PC-9 (cell line): Measurements from ENCODE around the gene KCNJ15. TPM values are rescaled to one million over a fixed set of nuclear protein-coding genes. Genes with fewer than 3 reads are reported as not detected.

ENCODE experiments used
- BruUV-seq: library from RNA; stranded (reverse); fragments of 400-500 nt; replicated peaks from 2 replicates; lab custom pipeline; 2021; lab: Mats Ljungman, UMichigan
- CTCF ChIA-PET: fragments of 300-600 bp; sonication (Branson Sonifier 250); formaldehyde crosslinking; loops from one replicate; lab custom pipeline; 2022; ENCODE audit warnings: antibody characterized with exemption; lab: Charles Lee
- POLR2A ChIA-PET: fragments of 300-600 bp; sonication (Branson Sonifier 250); formaldehyde crosslinking; loops from one replicate; lab custom pipeline; 2022; ENCODE audit warnings: antibody characterized with exemption; ENCODE audit not compliant: unreplicated experiment; lab: Charles Lee
- DNase-seq, 2 experiments: peaks; one replicate each; pipeline versions ENCODE4 v3.0.0 to v3.0.0-alpha.2; 2015 to 2022; ENCODE audit warnings: mixed read lengths in 1 of 2
- H2AFZ ChIP-seq: fragments of 200-600 bp; sonication (generic); 2 replicates; pipeline ENCODE4 v1.8.1; 2017; ENCODE audit warnings: antibody characterized with exemption
- H3F3A ChIP-seq: fragments of 200-600 bp; sonication (generic); 2 replicates; pipeline ENCODE4 v1.8.1; 2017; ENCODE audit warnings: antibody characterized with exemption, mild to moderate bottlenecking, low read depth; ENCODE audit not compliant: insufficient read depth
- H3K27ac ChIP-seq: fragments of 200-600 bp; sonication (generic); 2 replicates; pipeline ENCODE4 v1.6.1; 2016; ENCODE audit warnings: mixed run types
- H3K27me3 ChIP-seq: fragments of 200-600 bp; sonication (generic); 2 replicates; pipeline ENCODE4 v1.6.1; 2016; ENCODE audit warnings: low read depth, mixed run types; ENCODE audit not compliant: insufficient read depth
- H3K36me3 ChIP-seq: fragments of 200-600 bp; sonication (generic); 2 replicates; pipeline ENCODE4 v1.6.1; 2016; ENCODE audit warnings: low read depth, mixed run types
- H3K4me1 ChIP-seq: fragments of 200-600 bp; sonication (generic); replicated peaks from 2 replicates; pipeline ENCODE4 v1.6.1; 2016; ENCODE audit warnings: mixed run types; ENCODE audit not compliant: insufficient read depth
- H3K4me2 ChIP-seq: fragments of 200-600 bp; sonication (generic); 2 replicates; pipeline ENCODE4 v1.6.1; 2017; ENCODE audit warnings: mixed run types
- H3K4me3 ChIP-seq: fragments of 200-600 bp; sonication (generic); 2 replicates; pipeline ENCODE4 v1.6.1; 2016; ENCODE audit warnings: mixed run types
- H3K79me2 ChIP-seq: fragments of 200-600 bp; sonication (generic); 2 replicates; pipeline ENCODE4 v1.6.1; 2017; ENCODE audit warnings: low read depth, mixed run types
- H3K9me2 ChIP-seq: fragments of 200-600 bp; sonication (generic); 2 replicates; pipeline ENCODE4 v1.8.1; 2017; ENCODE audit warnings: mild to moderate bottlenecking; ENCODE audit not compliant: insufficient read depth
- H3K9me3 ChIP-seq: fragments of 200-600 bp; sonication (generic); 2 replicates; pipeline ENCODE4 v1.8.1; 2016; ENCODE audit warnings: low read depth; ENCODE audit not compliant: insufficient read depth
- H4K20me1 ChIP-seq: fragments of 200-600 bp; sonication (generic); 2 replicates; pipeline ENCODE4 v1.8.1; 2017; ENCODE audit not compliant: insufficient read depth
- CTCF ChIP-seq: fragments of 200-600 bp; sonication (generic); conservative IDR thresholded peaks from 2 replicates; pipeline ENCODE4 v1.6.1; 2017; ENCODE audit warnings: mixed run types, antibody characterized with exemption, mild to moderate bottlenecking, moderate library complexity
- EZH2 ChIP-seq: fragments of 200-600 bp; sonication (generic); IDR thresholded peaks from 2 replicates; pipeline ENCODE4 v1.8.0; 2017; ENCODE audit warnings: antibody characterized with exemption, low read depth
- intact Hi-C: fragments of 100-400 bp; cut with micrococcal nuclease; formaldehyde crosslinking; loops from one replicate; pipeline ENCODE4 v1.10.0; 2022; ENCODE audit not compliant: unreplicated experiment
- total RNA-seq: library from RNA; stranded (reverse); gene quantifications from 2 replicates; pipeline ENCODE4 v1.2.3, GENCODE V29; 2021

KCNJ15 gene
- total RNA-seq, 1 experiment from 2014 or later: not detected

GRCh38 chr21:38307771-38308531 lies 51.2 kb downstream of the KCNJ15 start:
- H3K4me1 ChIP-seq: no peaks in the 10 kb centered on the region
- CTCF ChIA-PET: no interaction called here
- no peaks in the 10 kb centered on the region for H3K9me3 ChIP-seq
- TF ChIP-seq EZH2 (no peak), CTCF (no peak)
- no peaks in the 10 kb centered on the region for H4K20me1 ChIP-seq
- no TSS peak for BruUV-seq
- no peaks in the 10 kb centered on the region for H3K9me2 ChIP-seq
- H3K79me2 ChIP-seq: no peaks in the 10 kb centered on the region
- no peak overlapping the region for H3K27ac ChIP-seq
- POLR2A ChIA-PET: no interaction called here
- H3K4me2 ChIP-seq: no peak overlapping the region
- DNase-seq: no peak
- H3K36me3 ChIP-seq: no peaks in the 10 kb centered on the region
- H3F3A ChIP-seq: no peaks in the 10 kb centered on the region
- peaks cover 19% of the 10 kb centered on the region; the same call in 1 of the 2 replicates for H3K27me3 ChIP-seq
- no peak overlapping the region for H3K4me3 ChIP-seq
- no peak overlapping the region for H2AFZ ChIP-seq
- intact Hi-C loops: no loop called here

- Histone ChIP-seq H3K27ac (no peak overlapping the region), H3F3A (no peaks in the 10 kb centered on the region), H3K4me2 (no peak overlapping the region), H3K4me1 (no peaks in the 10 kb centered on the region), H2AFZ (no peak overlapping the region), H4K20me1 (no peaks in the 10 kb centered on the region), H3K9me2 (no peaks in the 10 kb centered on the region), H3K36me3 (no peaks in the 10 kb centered on the region), H3K79me2 (no peaks in the 10 kb centered on the region), H3K27me3 (peaks cover 26% of the 10 kb centered on the region; the same call in 1 of the 2 replicates), H3K4me3 (no peak overlapping the region), H3K9me3 (no peaks in the 10 kb centered on the region)
- BruUV-seq: no TSS peak
- ChIA-PET POLR2A (no interaction called here), CTCF (no interaction called here)
- intact Hi-C loops: no loop called here
- DNase-seq: no peak
- TF ChIP-seq CTCF (no peak), EZH2 (no peak)
These were observed 51.8 kb downstream of the KCNJ15 start for GRCh38 chr21:38308532-38309119.

- Histone ChIP-seq H3K36me3 (no peaks in the 10 kb centered on the region), H3K9me2 (no peaks in the 10 kb centered on the region), H3K4me3 (no peak overlapping the region), H3K79me2 (no peaks in the 10 kb centered on the region), H2AFZ (no peak overlapping the region), H3F3A (no peaks in the 10 kb centered on the region), H3K4me2 (no peak overlapping the region), H3K9me3 (no peaks in the 10 kb centered on the region), H3K27me3 (peaks cover 24% of the 10 kb centered on the region; the same call in 1 of the 2 replicates), H4K20me1 (no peaks in the 10 kb centered on the region), H3K27ac (no peak overlapping the region), H3K4me1 (no peaks in the 10 kb centered on the region)
- TF ChIP-seq EZH2 (no peak), CTCF (no peak)
- CTCF ChIA-PET: no interaction called here
- no TSS peak for BruUV-seq
- DNase-seq: no peak
- POLR2A ChIA-PET: no interaction called here
- intact Hi-C loops: no loop called here
These were observed 54.1 kb downstream of the KCNJ15 start for GRCh38 chr21:38310646-38311485.
